HepG2 (cell line): ENCODE measurements around the gene TIGD6. TPM values are rescaled to one million over a fixed set of nuclear protein-coding genes. Genes with fewer than 3 reads are reported as not detected.

Source experiments
- ATAC-seq: fragments of 200-7000 bp; cut with Tn5 transposase; 3 replicates; pipeline ENCODE4 v1.9.1; 2020; ENCODE audit warnings: mild to moderate bottlenecking, moderate library complexity
- BruUV-seq: library from RNA; stranded (reverse); fragments of 400-500 nt; replicated peaks from 2 replicates; lab custom pipeline; 2021; lab: Mats Ljungman, UMichigan
- CTCF ChIA-PET: fragments of 300-600 bp; formaldehyde crosslinking; extraction: SDS; loops from one replicate; lab custom pipeline; 2021; ENCODE audit warnings: low total read pairs, inconsistent platforms, low intra/inter-chr PET ratio; lab: Yijun Ruan, JAX
- POLR2A ChIA-PET: fragments of 350-600 bp; sonication (Branson Sonifier 250); formaldehyde crosslinking; loops from one replicate; lab custom pipeline; 2020; ENCODE audit warnings: antibody characterized with exemption, inconsistent platforms; lab: Yijun Ruan, JAX
- DNase-seq: peaks from one replicate; pipeline ENCODE4 v3.0.0-alpha.2; 2015; ENCODE audit warnings: low spot score
- FAIRE-seq: peaks from 3 replicates; lab custom pipeline; 2011; peaks lifted over from hg19 to GRCh38; lab: Jason Lieb, UNC
- H2AFZ ChIP-seq: one replicate; pipeline ENCODE4 v1.6.1; 2011; ENCODE audit warnings: low read length, inconsistent platforms
- H3K27ac ChIP-seq: fragments of 300-600 bp; 3 replicates; pipeline ENCODE4 v1.8.0; 2011; ENCODE audit warnings: mixed run types, mild to moderate bottlenecking, mixed read lengths, low read length, inconsistent platforms; ENCODE audit not compliant: insufficient read depth; ENCODE audit errors: extremely low read length
- H3K27me3 ChIP-seq, 2 experiments: fragments of 200-600 bp in 1 of 2; 2 replicates in 1 of 2; 3 replicates in 1 of 2; pipeline versions ENCODE4 v1.6.0 to v1.8.0; 2011; ENCODE audit warnings: low read length in 2 of 2, mild to moderate bottlenecking in 2 of 2, moderate library complexity in 2 of 2, inconsistent platforms in 1 of 2; ENCODE audit not compliant: insufficient read depth in 2 of 2, control insufficient read depth in 1 of 2
- H3K36me3 ChIP-seq, 2 experiments: fragments of 200-600 bp in 1 of 2; replicated peaks in 1 of 2; 2 replicates in 1 of 2; 3 replicates in 1 of 2; pipeline versions ENCODE4 v1.5.1 to v1.8.0; 2011; ENCODE audit warnings: low read length in 2 of 2, inconsistent platforms in 1 of 2; ENCODE audit not compliant: insufficient read depth in 2 of 2, control insufficient read depth in 1 of 2
- H3K4me1 ChIP-seq: 2 replicates; pipeline ENCODE4 v1.5.1; 2012; ENCODE audit warnings: low read length, inconsistent platforms; ENCODE audit not compliant: insufficient read depth
- H3K4me2 ChIP-seq: 2 replicates; pipeline ENCODE4 v1.6.0; 2011; ENCODE audit warnings: low read depth, low read length, inconsistent platforms
- H3K4me3 ChIP-seq, 3 experiments: fragments of 200-600 bp in 1 of 3; sonication (generic), shearing (Covaris generic) in 1 of 3; replicated peaks in 1 of 3; 2 replicates each; pipeline ENCODE4 v1.5.1; 2011 to 2016; ENCODE audit warnings: low read length in 3 of 3, inconsistent platforms in 2 of 3, low read depth in 2 of 3, mild to moderate bottlenecking in 2 of 3, control low read depth in 1 of 3, mixed read lengths in 1 of 3; ENCODE audit not compliant: insufficient read depth in 1 of 3
- H3K79me2 ChIP-seq: one replicate; pipeline ENCODE4 v1.6.1; 2011; ENCODE audit warnings: low read length, inconsistent platforms; ENCODE audit not compliant: insufficient read depth
- H3K9ac ChIP-seq: 2 replicates; pipeline ENCODE4 v1.6.0; 2011; ENCODE audit warnings: mild to moderate bottlenecking, low read depth, low read length, inconsistent platforms; ENCODE audit not compliant: insufficient read depth
- H3K9me3 ChIP-seq: 2 replicates; pipeline ENCODE4 v1.5.1; 2012; ENCODE audit warnings: mild to moderate bottlenecking, low read length
- H4K20me1 ChIP-seq: 2 replicates; pipeline ENCODE4 v1.6.0; 2011; ENCODE audit warnings: inconsistent platforms, mild to moderate bottlenecking, low read length, moderate library complexity; ENCODE audit not compliant: insufficient read depth
- EEA1 ChIP-seq: sonication (generic); formaldehyde crosslinking; IDR thresholded peaks from 2 replicates; pipeline ENCODE4 v1.5.1; 2020; ENCODE audit warnings: mild to moderate bottlenecking, missing genetic modification reagents, borderline replicate concordance
- ERF ChIP-seq: IDR thresholded peaks from 2 replicates; pipeline ENCODE4 v1.6.1; 2018; ENCODE audit warnings: missing biosample characterization, missing genetic modification reagents
- FOXP1 ChIP-seq, 2 experiments: fragments of 450-650 bp in 1 of 2; IDR thresholded peaks; 2 replicates each; pipeline ENCODE4 v1.6.1; 2017 to 2018; ENCODE audit warnings: antibody characterized with exemption in 1 of 2
- LCORL ChIP-seq, 2 experiments: fragments of 450-650 bp in 1 of 2; sonication (generic) in 1 of 2; formaldehyde crosslinking in 1 of 2; IDR thresholded peaks; 2 replicates each; pipeline versions ENCODE4 v1.5.0 to v1.6.1; 2017 to 2020; ENCODE audit warnings: antibody characterized with exemption in 1 of 2, missing genetic modification reagents in 1 of 2
- MAF1 ChIP-seq: sonication (generic); formaldehyde crosslinking; IDR thresholded peaks from 2 replicates; pipeline ENCODE4 v1.5.0; 2020; ENCODE audit warnings: missing genetic modification reagents, borderline replicate concordance
- NFAT5 ChIP-seq: sonication (generic); formaldehyde crosslinking; IDR thresholded peaks from 2 replicates; pipeline ENCODE4 v1.4.0; 2020; ENCODE audit warnings: missing genetic modification reagents
- SATB2 ChIP-seq: sonication (generic); formaldehyde crosslinking; IDR thresholded peaks from 2 replicates; pipeline ENCODE4 v1.5.0; 2020; ENCODE audit warnings: missing genetic modification reagents
- STAT5B ChIP-seq: sonication (generic); formaldehyde crosslinking; IDR thresholded peaks from 2 replicates; pipeline ENCODE4 v1.4.0; 2020; ENCODE audit warnings: missing genetic modification reagents
- TFE3 ChIP-seq: IDR thresholded peaks from 2 replicates; pipeline ENCODE4 v1.6.1; 2016
- TGIF2 ChIP-seq: IDR thresholded peaks from 2 replicates; pipeline ENCODE4 v1.6.1; 2016; ENCODE audit warnings: control low read depth, missing compliant biosample characterization
- ZNF572 ChIP-seq: sonication (generic); formaldehyde crosslinking; IDR thresholded peaks from 2 replicates; pipeline ENCODE4 v1.5.1; 2020; ENCODE audit warnings: mild to moderate bottlenecking, missing genetic modification reagents
- ZNF7 ChIP-seq: IDR thresholded peaks from 2 replicates; pipeline ENCODE4 v1.6.1; 2016; ENCODE audit warnings: missing biosample characterization, missing genetic modification reagents
- ZNF775 ChIP-seq: sonication (generic); formaldehyde crosslinking; IDR thresholded peaks from 2 replicates; pipeline ENCODE4 v1.4.0; 2020; ENCODE audit warnings: missing genetic modification reagents, mild to moderate bottlenecking, moderate library complexity, borderline replicate concordance
- WGBS: methylation state at CpG from one replicate; pipeline ENCODE4 v1.1.6; 2017; ENCODE audit warnings: low lambda C conversion rate; 5-methylcytosine and 5-hydroxymethylcytosine counted together
- in situ Hi-C: cut with HindIII; loops from 2 replicates; pipeline ENCODE4 v1.10.0; 2017; ENCODE audit warnings: low pct_unique_long_range_greater_than_20kb; ENCODE audit not compliant: extremely low pct_ligation_motif_present
- intact Hi-C: fragments of 100-400 bp; cut with micrococcal nuclease; formaldehyde crosslinking; loops from one replicate; pipeline ENCODE4 v1.10.0; 2022; ENCODE audit not compliant: unreplicated experiment
- polyA plus RNA-seq, 8 experiments: library from polyadenylated mRNA; depleted of rRNA in 3 of 8; stranded (reverse) in 7 of 8; unstranded in 1 of 8; fragments of >200 nt; fragmentation: Illumina TruSeq in 4 of 8; extraction: Trizol in 4 of 8; gene quantifications; 2 replicates each; pipeline versions ENCODE4 v1.2.1 to v1.2.3, GENCODE V29; 2011 to 2016; ENCODE audit warnings: low read depth in 4 of 8, missing spikeins in 1 of 8, mixed read lengths in 1 of 8; ENCODE audit not compliant: insufficient read depth in 1 of 8
- total RNA-seq, 5 experiments: library from RNA; depleted of rRNA; stranded (reverse); fragments of >200 nt; fragmentation: Illumina TruSeq; extraction: Trizol; gene quantifications; 2 replicates each; pipeline ENCODE4 v1.2.3, GENCODE V29; 2016; ENCODE audit warnings: low read depth in 1 of 5
- TF ChIP-seq, protein P1 (sequence below): sonication (generic); formaldehyde crosslinking; IDR thresholded peaks from 2 replicates; pipeline ENCODE4 v1.8.0; 2022; ENCODE audit warnings: missing genetic modification reagents, mild to moderate bottlenecking, inconsistent platforms, borderline replicate concordance
- TF ChIP-seq, protein P2 (sequence below): sonication (generic); formaldehyde crosslinking; IDR thresholded peaks from 2 replicates; pipeline ENCODE4 v1.4.0; 2020; ENCODE audit warnings: missing genetic modification reagents, borderline replicate concordance

Gene TIGD6
- total and polyA plus RNA-seq, 2 of the 13 experiments (the other 11 are each of a cell fraction or from before 2014, with no cell fraction given) = 2.1 to 2.9 TPM

- FAIRE-seq (no peak), ATAC-seq (no peak), DNase-seq (no peak)
- in situ Hi-C loops (no loop called here), intact Hi-C loops (no loop called here)
- Histone ChIP-seq H2AFZ (no peak overlapping the region), H3K27me3 (no peaks in the 10 kb centered on the region), H3K36me3 (no peaks in the 10 kb centered on the region), H3K4me1 (peaks cover 18% of the 10 kb centered on the region), H3K27ac (no peak overlapping the region), H4K20me1 (no peaks in the 10 kb centered on the region), H3K9ac (no peak overlapping the region), H3K79me2 (no peaks in the 10 kb centered on the region), H3K9me3 (no peaks in the 10 kb centered on the region), H3K4me3 (no peak overlapping the region), H3K4me2 (no peak overlapping the region)
- BruUV-seq = no TSS peak
- WGBS = 90% methylated on average over 4 of the region's 4 CpGs
- ChIA-PET CTCF (no interaction called here), POLR2A (interaction anchor here (1.4 kb wide), 1 partner anchor 9 kb away, joined by 5 read pairs; the partner anchor contains the start of gene SLC26A2)
- no peak for TF ChIP-seq ZNF775
- TF ChIP-seq FOXP1 (IDR thresholded peaks at IDR 0.05) = no peak
- TF ChIP-seq FOXP1 (CRISPR knock-in tag; IDR thresholded peaks at IDR 0.05) = no peak
- TF ChIP-seq EEA1 (CRISPR knock-in tag) = no peak
- TF ChIP-seq MAF1 (CRISPR knock-in tag) = no peak
- TF ChIP-seq, protein P1, sequence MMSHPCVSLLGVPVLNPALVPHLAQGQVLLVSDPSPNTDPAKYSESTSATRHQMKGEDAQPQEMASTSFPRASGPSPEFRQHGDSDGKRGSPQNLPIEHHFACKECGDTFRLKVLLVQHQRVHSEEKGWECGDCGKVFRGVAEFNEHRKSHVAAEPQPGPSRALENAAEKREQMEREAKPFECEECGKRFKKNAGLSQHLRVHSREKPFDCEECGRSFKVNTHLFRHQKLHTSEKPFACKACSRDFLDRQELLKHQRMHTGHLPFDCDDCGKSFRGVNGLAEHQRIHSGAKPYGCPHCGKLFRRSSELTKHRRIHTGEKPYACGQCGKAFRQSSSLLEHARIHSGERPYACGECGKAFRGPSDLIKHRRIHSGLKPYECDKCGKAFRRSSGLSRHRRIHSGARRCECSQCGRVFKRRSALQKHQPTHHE (CRISPR knock-in tag) = no peak
- TF ChIP-seq TGIF2 = no peak
- TF ChIP-seq ZNF7 (CRISPR knock-in tag) = no peak
- no peak for TF ChIP-seq SATB2
- no peak for TF ChIP-seq TFE3 (CRISPR knock-in tag)
- TF ChIP-seq, protein P2, sequence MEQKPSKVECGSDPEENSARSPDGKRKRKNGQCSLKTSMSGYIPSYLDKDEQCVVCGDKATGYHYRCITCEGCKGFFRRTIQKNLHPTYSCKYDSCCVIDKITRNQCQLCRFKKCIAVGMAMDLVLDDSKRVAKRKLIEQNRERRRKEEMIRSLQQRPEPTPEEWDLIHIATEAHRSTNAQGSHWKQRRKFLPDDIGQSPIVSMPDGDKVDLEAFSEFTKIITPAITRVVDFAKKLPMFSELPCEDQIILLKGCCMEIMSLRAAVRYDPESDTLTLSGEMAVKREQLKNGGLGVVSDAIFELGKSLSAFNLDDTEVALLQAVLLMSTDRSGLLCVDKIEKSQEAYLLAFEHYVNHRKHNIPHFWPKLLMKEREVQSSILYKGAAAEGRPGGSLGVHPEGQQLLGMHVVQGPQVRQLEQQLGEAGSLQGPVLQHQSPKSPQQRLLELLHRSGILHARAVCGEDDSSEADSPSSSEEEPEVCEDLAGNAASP (CRISPR knock-in tag) = no peak
- TF ChIP-seq ZNF572 (CRISPR knock-in tag) = no peak
- TF ChIP-seq ERF (CRISPR knock-in tag) = no peak
- no peak for TF ChIP-seq STAT5B
- TF ChIP-seq LCORL (IDR thresholded peaks at IDR 0.05) = no peak
- no peak for TF ChIP-seq LCORL (CRISPR knock-in tag; IDR thresholded peaks at IDR 0.05)
- TF ChIP-seq NFAT5 (CRISPR knock-in tag) = no peak
These were observed 31.1 kb downstream of the TIGD6 start for GRCh38 chr5:149969181-149969930.
